Uterus (tissue), 4 donors: ENCODE measurements around the gene NUP107. TPM values are rescaled to one million over a fixed set of nuclear protein-coding genes. Genes with fewer than 3 reads are reported as not detected.

Experiments
- DNase-seq, 2 donors: peaks; one replicate each; pipeline ENCODE4 v3.0.0-alpha.2; 2019 to 2020
- H3K27ac ChIP-seq, 2 donors: fragments of 200-600 bp; sonication (generic); 1 replicate in 1 of 2; 2 replicates in 1 of 2; pipeline ENCODE4 v1.5.1; 2016 to 2018
- H3K27me3 ChIP-seq, 2 donors: fragments of 200-600 bp; sonication (generic); one replicate each; pipeline ENCODE4 v1.5.1; 2018 to 2019; ENCODE audit warnings: control low read depth in 1 of 2
- H3K36me3 ChIP-seq, 2 donors: fragments of 200-600 bp; sonication (generic); one replicate each; pipeline ENCODE4 v1.5.1; 2019; ENCODE audit warnings: control low read depth in 1 of 2
- H3K4me1 ChIP-seq, 2 donors: fragments of 200-600 bp; sonication (generic); one replicate each; pipeline ENCODE4 v1.5.1; 2018 to 2019; ENCODE audit warnings: control low read depth in 1 of 2
- H3K4me3 ChIP-seq, 2 donors: fragments of 200-600 bp; sonication (generic); 1 replicate in 1 of 2; 2 replicates in 1 of 2; pipeline ENCODE4 v1.5.1; 2018 to 2019; ENCODE audit warnings: mild to moderate bottlenecking in 1 of 2
- H3K9me3 ChIP-seq, 2 donors: fragments of 200-600 bp; sonication (generic); one replicate each; pipeline ENCODE4 v1.5.1; 2019; ENCODE audit warnings: control low read depth in 1 of 2
- CTCF ChIP-seq, 4 experiments: fragments of 200-600 bp in 2 of 4; fragments of 450-650 bp in 2 of 4; sonication (generic) in 2 of 4; IDR thresholded peaks; one replicate each; pipeline ENCODE4 v1.5.1; 2016 to 2019; ENCODE audit warnings: antibody characterized with exemption in 4 of 4, mild to moderate bottlenecking in 2 of 4, moderate library complexity in 1 of 4
- POLR2A ChIP-seq, 2 donors: fragments of 450-650 bp; IDR thresholded peaks; one replicate each; pipeline ENCODE4 v1.6.1; 2016; ENCODE audit warnings: antibody characterized with exemption in 2 of 2, mild to moderate bottlenecking in 1 of 2, moderate library complexity in 1 of 2
- intact Hi-C: fragments of 100-400 bp; cut with DNase I; formaldehyde crosslinking; loops from one replicate; pipeline ENCODE4 v1.15.1; 2023; ENCODE audit warnings: low total_unique reads
- total RNA-seq, 4 donors: library from RNA; depleted of rRNA in 3 of 4; stranded (reverse); fragments of >200 nt in 3 of 4; gene quantifications; one replicate each; pipeline versions ENCODE4 v1.1.0 to v1.2.4, GENCODE V29; 2014 to 2023
- donor health status: DM: yes; HTN: yes; CAD: no.

NUP107 gene
- total RNA-seq, 4 donors from 2014 or later: 56.9 to 114 (median 78.9) TPM

GRCh38 chr12:68769941-68770340, 83.2 kb downstream of the NUP107 start:
- Histone ChIP-seq H3K9me3 (no peaks in the 10 kb centered on the region), H3K27ac (no peak overlapping the region), H3K4me3 (no peak overlapping the region), H3K36me3 (no peaks in the 10 kb centered on the region), H3K4me1 (no peaks in the 10 kb centered on the region), H3K27me3 (no peaks in the 10 kb centered on the region)
- intact Hi-C loops: no loop called here
- no peak for DNase-seq
- TF ChIP-seq CTCF (IDR thresholded peaks at IDR 0.05) (no peak), POLR2A (IDR thresholded peaks at IDR 0.05) (no peak)

- TF ChIP-seq CTCF (IDR thresholded peaks at IDR 0.05): no peak
- no peak for TF ChIP-seq POLR2A (IDR thresholded peaks at IDR 0.05)
- Histone ChIP-seq H3K36me3 (no peaks in the 10 kb centered on the region), H3K4me3 (no peak overlapping the region), H3K9me3 (no peaks in the 10 kb centered on the region), H3K27ac (no peak overlapping the region), H3K4me1 (no peaks in the 10 kb centered on the region), H3K27me3 (no peaks in the 10 kb centered on the region)
- DNase-seq: no peak
- intact Hi-C loops: no loop called here
Observed at GRCh38 chr12:68771223-68771925, 84.6 kb downstream of the NUP107 start.

- no peak for DNase-seq
- H3K9me3 ChIP-seq: no peaks in the 10 kb centered on the region
- TF ChIP-seq CTCF (IDR thresholded peaks at IDR 0.05) (no peak), POLR2A (IDR thresholded peaks at IDR 0.05) (no peak)
- no peaks in the 10 kb centered on the region for H3K4me1 ChIP-seq
- intact Hi-C loops: no loop called here
- H3K27me3 ChIP-seq: no peaks in the 10 kb centered on the region
- H3K4me3 ChIP-seq: no peak overlapping the region
- H3K27ac ChIP-seq: no peak overlapping the region
- H3K36me3 ChIP-seq: no peaks in the 10 kb centered on the region
Observed at GRCh38 chr12:68772714-68773113, 85.9 kb downstream of the NUP107 start.

- Histone ChIP-seq H3K4me3 (no peak overlapping the region), H3K27me3 (no peaks in the 10 kb centered on the region), H3K27ac (no peak overlapping the region), H3K4me1 (no peaks in the 10 kb centered on the region), H3K36me3 (no peaks in the 10 kb centered on the region), H3K9me3 (no peaks in the 10 kb centered on the region)
- DNase-seq: no peak
- TF ChIP-seq CTCF (IDR thresholded peaks at IDR 0.05) (no peak), POLR2A (IDR thresholded peaks at IDR 0.05) (no peak)
- intact Hi-C loops: no loop called here
Observed at GRCh38 chr12:68773582-68773981, 86.8 kb downstream of the NUP107 start.

- Histone ChIP-seq H3K4me3 (no peak overlapping the region), H3K36me3 (no peaks in the 10 kb centered on the region), H3K9me3 (no peaks in the 10 kb centered on the region), H3K27ac (no peak overlapping the region), H3K4me1 (no peaks in the 10 kb centered on the region), H3K27me3 (no peaks in the 10 kb centered on the region)
- DNase-seq: no peak
- no peak for TF ChIP-seq CTCF (IDR thresholded peaks at IDR 0.05)
- TF ChIP-seq POLR2A (IDR thresholded peaks at IDR 0.05): no peak
- intact Hi-C loops: no loop called here
Observed at GRCh38 chr12:68775121-68775630, 88.4 kb downstream of the NUP107 start.
